Measurements from ENCODE around the gene SS18.

- TF ChIP-seq EZH2phosphoT487 (conservative IDR thresholded peaks at IDR 0.05; ENCODE audit: low read length) (no peak), CTCF (IDR thresholded peaks at IDR 0.05; ENCODE audit: insufficient read depth, low read length, poor library complexity, severe bottlenecking) (no peak)
These were observed 85.6 kb downstream of the SS18 start for GRCh38 chr18:26004832-26005231.
